Loucy (cell line): ENCODE data around the gene SLC16A5.

Source experiments
- CTCF ChIP-seq: fragments of 200-600 bp; sonication (generic); conservative IDR thresholded peaks from 2 replicates; pipeline ENCODE4 v1.5.1; 2014; ENCODE audit warnings: mild to moderate bottlenecking, antibody characterized with exemption, low read length
- EZH2phosphoT487 ChIP-seq: fragments of 200-600 bp; IDR thresholded peaks from 2 replicates; pipeline ENCODE4 v1.6.1; 2018; ENCODE audit warnings: antibody characterized with exemption, mild to moderate bottlenecking, moderate library complexity, borderline replicate concordance

DNA sequence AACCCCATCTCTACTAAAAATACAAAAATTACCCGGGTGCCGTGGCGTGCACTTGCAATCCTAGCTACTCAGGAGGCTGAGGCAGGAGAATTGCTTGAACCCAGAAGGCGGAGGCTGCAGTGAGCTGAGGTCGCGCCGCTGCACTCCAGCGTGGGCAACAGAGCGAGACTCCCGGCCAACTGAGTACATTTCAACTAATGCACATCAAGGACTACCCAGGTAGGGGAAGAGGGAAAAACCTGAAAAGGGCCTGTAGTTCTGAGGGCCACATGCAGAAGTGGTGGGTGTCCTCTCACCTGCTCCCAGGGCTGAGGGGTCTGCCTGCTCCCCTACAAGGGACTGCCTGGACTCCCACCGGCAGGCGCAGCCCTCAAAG lies 584 bp upstream of the SLC16A5 start:
- no peak for TF ChIP-seq CTCF
- no peak for TF ChIP-seq EZH2phosphoT487
